ENCODE results near the gene SNRPB.
"Not testable (repeated sequence)": the region's sequence is repeated elsewhere in the genome, so short reads cannot be mapped to it uniquely, and the experiment has no call there.

The SNRPB gene

DNA sequence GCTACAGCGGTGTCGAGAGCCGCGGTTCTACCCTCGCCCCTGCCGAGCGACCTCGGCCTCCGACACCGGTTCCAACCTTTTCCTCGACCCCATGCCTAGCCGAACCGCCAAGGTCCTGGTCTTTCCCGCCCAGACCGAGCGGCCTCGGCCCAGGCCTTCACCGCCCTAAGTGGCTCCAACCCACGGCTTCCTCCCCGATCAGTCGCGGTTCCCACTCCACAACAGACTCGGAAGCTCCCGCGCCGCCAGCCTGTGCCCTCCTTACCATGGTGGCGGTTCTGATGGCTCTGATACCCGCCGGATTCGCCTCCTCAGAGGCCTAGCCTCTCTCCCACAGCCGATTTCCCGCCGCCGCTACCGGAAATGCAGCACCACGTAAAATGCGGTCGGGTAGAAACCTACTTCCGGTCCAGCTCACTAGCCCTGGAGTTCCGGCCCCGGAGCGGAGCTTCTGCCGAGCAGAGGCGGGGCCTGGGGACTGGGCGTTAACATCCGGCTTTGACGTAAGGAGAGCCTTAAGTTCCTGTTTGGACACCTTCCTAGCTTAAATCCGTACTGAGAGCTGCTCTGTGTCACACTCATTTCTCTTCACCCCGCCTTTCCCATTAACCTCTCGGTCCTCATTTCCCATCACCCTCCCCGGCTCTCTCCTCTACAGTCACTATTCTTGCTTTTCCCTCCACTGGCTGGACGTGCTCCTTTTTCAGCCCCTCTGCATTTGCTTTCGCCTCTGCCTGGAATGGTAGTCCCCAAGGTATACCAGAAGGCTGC lies at the start of gene SNRPB:
Gene SNRPB (minus strand): TSS at position 367 of the 771 bp plus-strand sequence. CDS start 99 bp downstream, at position 268.
- DNase-seq: peak; percentile 98

DNA sequence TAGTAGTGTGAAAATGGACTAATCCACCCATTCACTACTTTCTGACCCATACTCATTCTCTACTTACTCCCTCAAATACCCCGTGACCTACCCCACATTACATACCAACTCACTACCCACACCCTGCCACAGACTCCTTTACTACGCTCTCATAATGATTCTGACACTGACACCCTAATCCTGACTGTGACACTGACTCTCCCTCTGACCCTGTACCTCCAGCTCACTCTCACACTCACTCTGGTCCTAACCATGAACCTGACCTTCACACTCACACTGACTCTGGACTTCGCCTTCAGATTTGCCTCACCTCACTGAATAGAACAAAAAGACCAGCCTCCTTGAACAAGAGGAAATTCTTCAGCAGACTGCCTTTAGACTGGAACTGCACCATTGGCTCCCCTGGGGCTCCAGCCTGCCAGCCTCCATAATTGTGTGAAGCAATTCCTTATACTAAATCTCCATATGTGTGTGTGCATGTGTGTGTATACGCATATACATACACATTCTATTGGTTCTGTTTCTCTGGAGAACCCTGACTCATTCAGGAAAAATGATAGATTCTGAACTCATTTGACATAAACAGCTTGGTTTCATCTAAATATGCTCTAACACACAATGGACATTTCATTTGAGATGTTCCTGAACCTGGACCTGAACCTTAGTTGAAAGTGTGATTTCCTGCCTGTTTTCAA lies 48.7 kb upstream of the SNRPB start:
- no peak for DNase-seq

DNA sequence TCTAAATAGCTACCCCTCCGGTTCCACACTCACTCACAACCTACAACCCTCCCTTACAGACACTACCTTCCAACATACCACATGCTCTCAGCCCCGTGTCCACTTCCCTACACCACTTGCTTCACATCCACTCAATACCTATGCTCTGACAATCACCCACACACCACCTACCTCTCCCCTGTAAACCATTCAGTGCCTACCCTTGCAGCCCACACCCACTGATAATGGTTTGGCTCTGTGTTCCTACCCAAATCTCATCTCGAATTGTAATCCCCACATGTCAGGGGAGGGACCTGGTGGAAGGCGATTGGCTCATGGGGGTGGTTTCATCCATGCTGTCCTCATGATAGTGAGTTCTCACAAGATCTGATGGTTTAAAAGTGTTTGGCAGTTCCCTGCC lies 48.0 kb upstream of the SNRPB start:
- DNase-seq: no peak

DNA sequence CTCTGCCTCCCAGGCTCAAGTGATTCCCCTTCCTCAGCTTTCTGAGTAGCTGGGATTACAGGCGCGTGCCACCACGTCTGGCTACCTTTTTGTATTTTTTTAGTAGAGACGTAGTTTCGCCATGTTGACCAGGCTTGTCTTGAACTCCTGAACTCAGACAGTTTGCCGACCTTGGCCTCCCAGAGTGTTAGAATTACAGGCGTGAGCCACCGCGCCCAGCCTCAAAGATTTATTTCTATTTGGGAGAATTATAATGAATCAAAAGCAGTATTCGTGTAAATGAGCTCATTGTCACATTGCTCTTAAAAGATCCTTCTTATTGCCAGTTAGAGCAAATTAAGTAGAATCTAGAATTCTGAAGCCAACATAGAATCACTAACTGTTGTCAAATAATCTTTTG lies 47.5 kb upstream of the SNRPB start:
- no peak for DNase-seq

DNA sequence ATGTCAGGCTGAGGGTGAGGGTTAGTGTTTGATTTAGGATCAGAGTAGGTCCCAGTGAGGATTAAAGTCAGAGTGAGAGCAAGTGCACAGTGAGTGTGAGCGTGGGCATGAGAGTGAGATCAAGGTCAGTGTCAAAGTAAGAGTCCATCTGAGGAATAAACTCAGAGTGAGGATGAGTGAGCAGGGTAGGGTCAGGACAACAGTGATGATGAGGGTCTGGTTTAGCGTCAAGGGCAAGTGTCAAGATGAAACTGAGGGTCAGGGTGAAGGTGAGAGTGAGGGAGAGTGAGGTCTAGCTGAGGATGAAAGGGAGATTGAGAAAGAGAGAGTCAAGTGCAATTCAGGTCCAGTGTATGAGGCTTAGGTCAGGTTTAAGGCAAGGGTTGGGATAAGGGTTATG lies 45.8 kb upstream of the SNRPB start:
- DNase-seq: no peak

DNA sequence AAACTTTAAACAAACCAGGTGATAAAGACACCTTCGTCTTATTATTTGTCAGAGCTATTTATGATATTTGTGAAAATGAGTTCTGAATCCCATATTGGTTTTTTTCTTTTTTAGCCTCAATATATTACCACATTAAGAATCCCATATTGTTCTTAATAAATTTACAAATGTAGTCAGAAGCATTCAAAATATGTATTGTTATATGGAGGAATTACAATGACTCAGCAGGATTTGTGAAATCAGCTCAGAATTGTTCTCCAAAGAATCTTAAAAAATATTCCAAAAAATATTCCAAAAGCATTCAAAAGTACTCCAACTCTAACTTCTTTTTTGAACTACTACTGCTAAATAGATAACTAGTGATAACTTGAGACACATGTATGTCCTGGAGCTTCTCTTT lies 44.6 kb upstream of the SNRPB start:
- DNase-seq: no peak

DNA sequence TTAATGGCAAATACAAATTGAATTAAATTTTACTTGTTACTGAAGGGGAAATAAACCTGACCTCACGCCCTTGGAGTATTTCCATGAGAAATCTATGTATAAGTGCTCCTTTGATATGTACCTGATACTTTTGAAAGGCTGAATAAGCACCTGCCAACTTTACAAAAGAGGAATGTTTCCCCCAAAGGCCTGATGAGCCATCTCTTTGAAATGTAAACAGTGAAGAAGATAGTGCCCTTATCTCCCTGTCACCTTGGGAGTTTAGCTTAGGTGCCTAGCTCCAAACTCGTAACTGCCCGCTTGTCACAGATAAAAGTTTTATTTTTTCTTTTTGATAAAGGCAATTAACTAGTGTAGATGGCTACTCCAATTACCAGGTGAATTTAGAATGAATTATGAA lies 39.2 kb upstream of the SNRPB start:
- no peak for DNase-seq

DNA sequence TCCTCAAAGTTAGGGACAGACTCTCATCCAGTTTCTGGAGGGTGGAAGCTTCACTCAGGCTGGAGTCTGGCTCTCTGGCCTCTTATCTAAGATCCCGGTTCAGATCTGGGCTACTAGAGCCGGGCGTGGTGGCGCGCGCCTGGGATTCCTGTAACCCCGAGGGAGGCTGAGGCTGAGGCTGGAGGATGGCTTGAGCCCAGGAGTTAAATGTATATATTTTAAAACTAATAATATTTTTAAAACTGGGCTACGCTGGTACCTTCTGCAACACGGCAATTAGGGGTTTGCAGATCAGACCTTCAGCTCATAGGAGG lies 38.8 kb upstream of the SNRPB start:
- DNase-seq: no peak

DNA sequence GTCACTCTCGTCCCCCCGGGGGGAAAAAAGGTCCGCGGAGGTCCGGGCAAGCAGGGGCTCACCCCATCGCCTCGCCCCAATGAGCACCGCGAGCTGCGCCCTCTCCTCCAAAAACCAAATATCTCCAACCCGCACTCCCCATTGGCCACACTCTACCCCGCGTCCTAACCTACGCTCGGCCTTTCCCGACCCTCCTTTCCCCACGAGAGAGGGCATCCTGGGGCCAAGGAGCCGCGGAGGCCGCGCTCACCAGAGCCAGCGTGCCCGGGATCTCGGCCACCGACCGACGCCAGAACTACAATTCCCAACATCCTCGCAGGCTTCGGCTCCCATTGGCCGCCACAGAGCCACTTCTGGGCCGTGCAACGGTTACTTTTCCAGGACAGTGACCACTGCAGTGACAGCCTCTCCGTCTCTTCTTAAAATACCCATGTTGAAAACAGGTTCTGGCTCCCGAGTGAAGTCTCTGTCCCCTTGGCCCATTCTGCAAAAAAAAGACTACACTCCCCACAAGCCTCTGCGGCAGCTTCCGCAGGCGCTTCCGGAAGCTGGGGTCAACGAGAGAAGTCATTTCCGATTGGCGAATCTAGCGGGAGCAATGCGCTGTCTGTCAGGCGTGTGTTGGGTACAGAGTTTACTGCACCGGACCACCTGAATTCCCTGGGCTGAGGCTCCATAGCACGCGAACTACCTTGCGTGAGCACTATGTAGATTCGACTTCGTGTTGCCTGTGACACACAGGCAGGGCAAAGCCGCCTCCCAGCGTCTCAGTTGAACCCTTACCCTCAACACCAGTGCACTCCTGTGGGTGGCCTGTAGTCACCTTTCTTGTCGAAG lies 38.3 kb upstream of the SNRPB start, which contains the start of gene ZNF343:
Gene ZNF343 (minus strand): TSS at position 285 of the 837 bp plus-strand sequence. CDS start 15,020 bp downstream, outside the sequence.
- DNase-seq: peak; percentile 30

DNA sequence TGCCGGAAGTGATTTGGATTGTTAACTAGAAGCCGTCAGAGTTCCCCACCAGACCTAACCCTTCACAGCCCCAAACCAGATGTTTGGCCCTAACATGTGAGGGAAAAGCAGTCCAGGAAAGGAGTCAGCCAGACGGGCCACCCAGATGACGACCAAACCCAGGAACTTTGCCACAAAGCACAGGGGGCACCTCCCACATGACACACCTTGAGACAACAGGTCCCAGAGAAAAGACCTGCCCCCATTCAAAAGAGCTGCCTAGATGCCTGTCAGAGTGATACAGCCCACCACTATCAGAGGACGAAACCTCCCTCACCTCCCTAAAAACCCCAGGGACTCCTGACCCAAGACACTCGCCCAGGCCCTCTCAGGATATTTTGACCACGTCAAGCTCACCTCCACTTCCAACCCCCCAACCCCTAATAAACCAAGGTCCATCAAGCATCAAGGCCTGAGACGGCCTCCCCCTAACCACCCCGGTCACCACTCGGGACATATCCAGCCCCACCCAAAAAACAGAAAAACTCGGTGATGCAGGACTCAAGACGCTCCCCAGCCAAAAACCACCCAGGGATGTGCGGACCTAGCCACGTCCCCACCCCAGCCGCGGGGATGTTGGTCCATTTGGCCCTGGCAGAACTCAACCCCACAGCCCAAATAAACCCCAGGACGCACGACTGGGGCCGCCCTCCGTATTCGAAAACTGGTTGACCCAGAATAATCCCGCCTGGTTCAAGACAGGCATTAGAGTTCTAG lies 37.5 kb upstream of the SNRPB start:
- no peak for DNase-seq

DNA sequence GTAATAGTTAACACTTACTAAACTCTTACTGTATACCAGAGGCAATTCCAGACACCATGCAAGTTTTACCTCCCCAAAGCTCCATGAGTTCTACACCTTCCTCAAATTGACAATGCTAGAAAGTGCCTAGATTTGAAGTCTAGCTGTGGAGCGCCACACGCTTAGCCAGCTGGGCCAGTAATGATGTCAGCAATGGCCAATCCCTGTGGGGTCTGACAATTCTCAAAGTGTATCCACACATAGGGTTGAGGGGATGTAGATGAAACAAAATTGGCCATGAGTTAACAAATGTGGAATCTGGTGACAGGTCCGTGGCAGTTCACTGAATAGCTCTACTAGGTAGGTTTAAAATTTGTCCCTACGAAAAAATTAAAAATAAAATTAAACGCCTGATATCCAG lies 36.9 kb upstream of the SNRPB start:
- DNase-seq: no peak

DNA sequence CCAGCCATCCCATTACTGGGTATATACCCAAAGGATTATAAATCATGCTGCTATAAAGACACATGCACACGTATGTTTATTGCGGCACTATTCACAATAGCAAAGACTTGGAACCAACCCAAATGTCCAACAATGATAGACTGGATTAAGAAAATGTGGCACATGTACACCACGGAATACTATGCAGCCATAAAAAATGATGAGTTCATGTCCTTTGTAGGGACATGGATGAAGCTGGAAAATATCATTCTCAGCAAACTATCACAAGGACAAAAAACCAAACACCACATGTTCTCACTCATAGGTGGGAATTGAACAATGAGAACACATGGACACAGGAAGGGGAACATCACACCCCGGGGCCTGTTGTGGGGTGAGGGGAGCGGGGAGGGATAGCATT lies 35.8 kb upstream of the SNRPB start:
- DNase-seq: not testable (repeated sequence)

DNA sequence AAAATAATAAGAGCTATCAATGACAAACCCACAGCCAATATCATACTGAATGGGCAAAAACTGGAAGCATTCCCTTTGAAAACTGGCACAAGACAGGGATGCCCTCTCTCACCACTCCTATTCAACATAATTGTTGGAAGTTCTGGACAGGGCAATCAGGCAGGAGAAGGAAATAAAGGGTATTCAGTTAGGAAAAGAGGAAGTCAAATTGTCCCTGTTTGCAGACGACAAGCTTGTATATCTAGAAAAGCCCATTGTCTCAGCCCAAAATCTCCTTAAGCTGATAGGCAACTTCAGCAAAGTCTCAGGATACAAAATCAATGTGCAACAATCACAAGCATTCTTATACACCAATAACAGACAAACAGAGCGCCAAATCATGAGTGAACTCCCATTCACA lies 34.2 kb upstream of the SNRPB start:
- DNase-seq: not testable (repeated sequence)

DNA sequence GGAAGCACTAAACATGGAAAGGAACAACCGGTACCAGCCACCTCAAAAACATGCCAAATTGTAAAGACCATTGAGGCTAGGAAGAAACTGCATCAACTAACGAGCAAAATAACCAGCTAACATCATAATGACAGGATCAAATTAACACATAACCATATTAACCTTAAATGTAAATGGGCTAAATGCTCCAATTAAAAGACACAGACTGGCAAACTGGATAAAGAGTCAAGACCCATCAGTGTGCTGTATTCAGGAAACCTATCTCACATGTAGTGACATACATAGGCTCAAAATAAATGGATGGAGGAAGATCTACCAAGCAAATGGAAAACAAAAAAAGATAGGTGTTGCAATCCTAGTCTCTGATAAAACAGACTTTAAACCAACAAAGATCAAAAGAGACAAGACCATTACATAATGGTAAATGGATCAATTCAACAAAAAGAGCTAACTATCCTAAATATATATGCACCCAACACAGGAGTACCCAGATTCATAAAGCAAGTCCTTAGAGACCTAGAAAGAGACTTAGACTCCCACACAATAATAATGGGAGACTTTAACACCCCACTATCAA lies 32.3 kb upstream of the SNRPB start:
- not testable (repeated sequence) for DNase-seq

DNA sequence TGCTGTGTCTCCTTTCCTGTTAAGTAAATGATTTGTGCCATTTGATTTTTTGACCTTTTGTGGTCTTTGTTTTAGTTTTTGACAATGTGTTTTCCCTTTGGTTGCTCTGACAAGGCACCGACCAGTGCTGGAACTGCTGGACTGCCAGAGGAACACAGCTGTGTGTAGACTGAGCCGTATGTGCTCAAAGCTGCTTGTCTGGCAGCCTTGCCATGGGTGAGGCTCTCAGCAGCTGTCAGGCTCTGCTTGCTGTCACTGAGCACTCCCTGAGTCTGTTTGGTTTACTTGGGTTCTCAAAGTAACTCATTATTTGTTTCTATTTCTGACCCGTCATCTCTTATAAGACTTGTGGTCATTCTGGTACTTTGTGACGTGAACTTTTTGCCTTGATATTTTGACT lies 15.1 kb upstream of the SNRPB start:
- no peak for DNase-seq

DNA sequence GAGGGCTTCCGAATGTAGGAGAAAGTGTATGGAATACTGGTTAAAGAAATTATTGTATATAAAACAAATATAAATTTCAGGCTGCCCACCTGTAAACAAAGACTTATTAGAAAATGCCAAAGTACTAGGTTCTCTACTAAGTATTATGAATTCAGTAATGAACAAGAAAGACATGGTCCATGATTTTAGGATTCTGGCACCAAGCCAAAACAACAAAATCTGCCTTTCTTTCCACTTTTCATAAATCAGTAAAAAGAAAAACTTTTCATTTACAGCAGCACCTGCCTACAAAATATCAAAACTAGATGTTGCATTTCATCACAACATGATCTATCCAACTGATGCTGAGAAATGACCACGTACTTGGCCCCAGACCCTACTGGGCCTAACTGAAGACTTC lies 14.5 kb upstream of the SNRPB start:
- no peak for DNase-seq

DNA sequence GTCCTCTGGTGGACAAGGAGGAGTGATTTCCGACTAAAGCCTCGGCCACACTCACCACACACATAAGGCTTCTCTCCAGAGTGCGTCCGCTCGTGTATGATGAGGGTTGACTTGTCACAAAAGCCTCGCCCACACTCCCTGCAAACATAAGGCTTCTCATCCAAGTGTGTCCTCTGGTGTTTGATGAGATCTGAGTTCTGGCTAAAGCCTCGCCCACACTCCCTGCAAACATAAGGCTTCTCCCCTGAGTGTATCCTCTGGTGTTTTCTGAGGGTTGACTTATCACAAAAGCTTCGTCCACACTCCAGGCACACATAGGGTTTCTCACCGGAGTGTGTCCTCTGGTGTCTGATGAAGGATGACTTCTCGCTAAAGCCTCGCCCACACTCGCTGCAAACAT lies 12.9 kb upstream of the SNRPB start:
- DNase-seq: no peak

DNA sequence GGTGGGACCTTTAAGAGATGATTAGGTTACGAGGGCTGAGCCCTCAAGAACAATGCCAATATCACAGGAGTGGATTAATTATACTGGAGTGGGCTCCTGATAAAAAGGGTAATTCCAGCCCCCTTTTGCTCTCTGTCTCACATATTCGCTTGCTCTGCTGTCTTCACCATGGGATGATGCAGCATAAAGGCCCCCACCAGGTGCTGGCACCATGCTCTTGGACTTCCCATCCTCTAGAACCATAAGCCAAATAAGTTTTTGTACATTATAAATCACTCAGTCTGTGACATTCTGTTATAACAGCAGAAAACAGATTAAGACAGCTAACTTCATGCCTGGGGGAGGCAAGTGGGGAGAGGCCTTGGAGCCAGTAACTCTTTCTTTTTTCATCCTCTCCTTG lies 9.8 kb upstream of the SNRPB start:
- no peak for DNase-seq

DNA sequence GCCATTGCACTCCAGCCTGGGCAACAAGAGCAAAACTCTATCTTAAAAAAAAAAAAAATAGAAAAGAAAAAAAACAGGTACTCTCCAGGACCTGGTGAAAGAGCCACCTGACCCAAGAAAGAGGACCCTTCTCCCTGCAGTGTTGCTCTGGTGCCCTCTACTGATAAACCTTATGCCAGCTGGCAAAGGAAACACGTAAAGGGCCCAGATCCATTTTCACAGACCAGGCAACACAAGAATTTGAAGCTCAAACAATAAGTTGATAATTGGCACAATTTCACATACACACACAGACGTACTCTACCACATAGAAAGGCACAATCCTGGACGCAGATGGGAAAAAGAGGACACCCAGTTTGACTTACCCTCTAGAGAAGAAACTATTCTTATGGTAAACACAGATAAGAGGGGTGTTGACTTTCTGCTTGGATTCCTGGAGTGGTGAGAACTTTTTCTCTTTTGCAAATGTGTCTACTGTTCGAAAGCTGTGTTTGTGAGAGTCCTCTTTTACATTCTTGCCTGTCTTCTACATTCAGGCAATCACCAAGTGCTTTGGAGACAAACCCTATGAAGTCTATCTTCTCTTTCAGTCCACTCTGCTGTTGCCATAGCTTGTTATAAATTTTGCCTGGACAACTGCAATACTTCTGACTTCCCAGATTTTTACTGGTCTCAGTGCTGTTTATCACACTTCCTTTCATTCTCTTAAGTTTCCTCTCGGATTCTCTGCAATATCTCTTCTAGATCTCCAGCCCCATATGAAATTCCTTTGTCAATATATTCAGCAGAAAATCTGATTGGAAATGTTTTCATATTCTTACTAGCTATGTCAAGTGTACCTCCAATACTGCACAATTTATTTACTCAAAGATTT lies 6.4 kb upstream of the SNRPB start:
- DNase-seq: no peak

DNA sequence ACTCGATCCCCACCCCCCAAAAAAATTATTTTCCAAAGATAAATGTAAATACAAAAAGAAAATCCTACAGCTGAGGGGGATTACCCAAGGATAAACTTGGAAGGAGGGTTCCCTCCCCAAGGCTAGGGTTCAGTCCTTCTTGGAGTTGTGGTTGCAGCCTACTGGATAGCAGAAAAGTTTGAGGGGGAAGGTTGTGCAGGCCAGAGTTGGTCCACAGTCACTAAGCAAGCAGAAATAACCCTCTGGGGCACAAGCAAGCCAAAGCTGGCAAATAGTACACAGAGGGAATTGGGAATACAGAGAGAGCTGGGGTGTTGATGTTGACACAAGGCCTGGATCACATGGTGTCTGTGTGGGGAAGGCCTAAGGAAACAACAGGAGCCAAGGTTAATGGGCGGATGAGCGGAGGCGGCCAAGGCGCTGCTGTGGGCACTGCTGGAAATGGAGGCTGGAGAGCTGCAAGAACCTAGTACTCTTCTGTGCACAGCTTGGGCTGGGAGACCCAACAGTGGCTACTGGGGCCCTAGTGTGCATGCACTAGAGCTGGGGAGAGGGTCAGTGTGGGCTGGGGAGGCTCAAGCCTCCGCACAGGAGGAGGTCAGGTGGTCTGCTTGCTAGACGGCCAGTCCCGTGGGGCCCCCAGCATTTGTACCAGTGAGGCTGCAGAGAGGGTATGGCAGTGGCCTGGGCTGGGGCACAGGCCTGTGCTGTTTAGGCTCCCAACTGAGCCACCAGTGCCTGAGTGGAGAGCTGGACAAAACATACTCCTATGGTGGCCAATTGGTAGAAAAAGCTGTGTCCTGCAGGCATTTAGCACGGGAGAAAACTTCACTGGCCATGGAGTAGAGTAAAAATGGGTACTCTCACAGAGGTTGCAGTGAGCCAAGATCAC lies 5.5 kb upstream of the SNRPB start:
- no peak for DNase-seq

All from GF-D8 (cell line).